SW480 (cell line): ENCODE results near the gene FKBP5.
"Not testable (repeated sequence)": the region's sequence is repeated elsewhere in the genome, so short reads cannot be mapped to it uniquely, and the experiment has no call there.

Experiments used
- DNase-seq: peaks from one replicate; pipeline ENCODE4 v3.0.0-alpha.2; 2016; ENCODE audit warnings: low spot score

FKBP5 gene

GRCh38 chr6:35690006-35690405 is 1.3 kb upstream of the FKBP5 start:
- not testable (repeated sequence) for DNase-seq

- peak; percentile 69 for DNase-seq
These were observed 784 bp downstream of the FKBP5 start for GRCh38 chr6:35687658-35688604.

GRCh38 chr6:35686873-35687555 is 1.7 kb downstream of the FKBP5 start:
- no peak for DNase-seq

- DNase-seq, result no peak
These were observed 2.3 kb downstream of the FKBP5 start for GRCh38 chr6:35686436-35686835.

GRCh38 chr6:35683267-35683666 is 5.4 kb downstream of the FKBP5 start:
- DNase-seq, result no peak

- no peak for DNase-seq
These were observed 7.4 kb downstream of the FKBP5 start for GRCh38 chr6:35681298-35681697.

- no peak for DNase-seq
These were observed 9.3 kb downstream of the FKBP5 start for GRCh38 chr6:35679399-35679798.

GRCh38 chr6:35678814-35679213 is 9.9 kb downstream of the FKBP5 start:
- DNase-seq, result no peak

GRCh38 chr6:35678021-35678654 is 10.6 kb downstream of the FKBP5 start:
- DNase-seq, result no peak

GRCh38 chr6:35677456-35677855 is 11.3 kb downstream of the FKBP5 start:
- no peak for DNase-seq

GRCh38 chr6:35675871-35676459 is 12.8 kb downstream of the FKBP5 start:
- DNase-seq, result no peak

- DNase-seq, result no peak
These were observed 14.1 kb downstream of the FKBP5 start for GRCh38 chr6:35674594-35674993.

- DNase-seq, result no peak
These were observed 15.0 kb downstream of the FKBP5 start for GRCh38 chr6:35673755-35674154.

- not testable (repeated sequence) for DNase-seq
These were observed 15.4 kb downstream of the FKBP5 start for GRCh38 chr6:35673284-35673666.

- DNase-seq, result not testable (repeated sequence)
These were observed 18.3 kb downstream of the FKBP5 start for GRCh38 chr6:35670453-35670852.

GRCh38 chr6:35669451-35670045 is 19.2 kb downstream of the FKBP5 start:
- DNase-seq, result no peak

- DNase-seq, result no peak
These were observed 19.8 kb downstream of the FKBP5 start for GRCh38 chr6:35668744-35669450.

- no peak for DNase-seq
These were observed 20.6 kb downstream of the FKBP5 start for GRCh38 chr6:35668096-35668495.

- no peak for DNase-seq
These were observed 23.1 kb downstream of the FKBP5 start for GRCh38 chr6:35665573-35665972.

- DNase-seq, result no peak
These were observed 23.8 kb downstream of the FKBP5 start for GRCh38 chr6:35664945-35665344.
